HG03095 (cell line): ENCODE data around the gene TMEM61.
"Not testable (repeated sequence)": the region's sequence is repeated elsewhere in the genome, so short reads cannot be mapped to it uniquely, and the experiment has no call there.

Source experiments
- ATAC-seq: cut with Tn5 transposase; IDR thresholded peaks from one replicate; pipeline ENCODE4 v1.9.1; 2021; ENCODE audit warnings: moderate library complexity; ENCODE audit not compliant: unreplicated experiment

The TMEM61 gene

DNA sequence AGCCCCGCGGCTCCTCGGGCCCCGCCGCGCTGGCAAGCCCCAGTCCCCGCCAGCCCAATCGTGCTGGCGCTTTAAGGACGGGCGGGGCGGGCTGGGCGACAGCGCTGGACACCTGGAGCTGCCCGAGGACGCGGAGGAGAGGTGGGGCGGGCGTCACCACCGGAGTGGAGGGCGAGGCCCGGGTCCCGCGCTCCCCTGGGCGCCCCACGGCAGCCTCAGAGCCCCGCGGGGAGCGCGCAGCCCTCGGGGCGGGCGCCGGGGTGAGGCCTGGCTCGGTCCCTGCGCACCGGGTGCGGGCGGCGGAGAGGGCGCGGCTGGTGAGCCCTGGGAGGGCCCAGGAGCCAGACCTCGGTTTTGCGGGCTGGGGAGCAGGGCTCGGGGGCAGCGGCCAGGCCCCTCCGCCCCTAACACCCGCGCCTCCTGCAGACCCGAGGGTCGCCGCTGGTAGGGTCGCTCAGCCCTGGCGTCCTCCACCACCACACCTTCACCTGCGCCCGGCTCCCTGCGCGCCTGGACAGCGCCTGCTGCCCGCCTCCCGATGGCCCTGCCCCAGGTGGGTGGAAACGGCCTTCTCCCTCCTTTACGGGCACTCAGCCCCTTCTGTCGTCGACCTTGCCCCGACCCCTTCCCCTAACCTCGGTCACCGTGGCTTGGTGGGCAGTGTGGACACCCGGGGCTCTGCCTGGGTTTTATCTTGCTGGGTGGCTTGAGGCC lies at the start of gene TMEM61:
TSS of gene TMEM61 (plus strand) at position 101 of the 714 bp plus-strand sequence. CDS start at position 539, 438 bp downstream.
- ATAC-seq: no peak

DNA sequence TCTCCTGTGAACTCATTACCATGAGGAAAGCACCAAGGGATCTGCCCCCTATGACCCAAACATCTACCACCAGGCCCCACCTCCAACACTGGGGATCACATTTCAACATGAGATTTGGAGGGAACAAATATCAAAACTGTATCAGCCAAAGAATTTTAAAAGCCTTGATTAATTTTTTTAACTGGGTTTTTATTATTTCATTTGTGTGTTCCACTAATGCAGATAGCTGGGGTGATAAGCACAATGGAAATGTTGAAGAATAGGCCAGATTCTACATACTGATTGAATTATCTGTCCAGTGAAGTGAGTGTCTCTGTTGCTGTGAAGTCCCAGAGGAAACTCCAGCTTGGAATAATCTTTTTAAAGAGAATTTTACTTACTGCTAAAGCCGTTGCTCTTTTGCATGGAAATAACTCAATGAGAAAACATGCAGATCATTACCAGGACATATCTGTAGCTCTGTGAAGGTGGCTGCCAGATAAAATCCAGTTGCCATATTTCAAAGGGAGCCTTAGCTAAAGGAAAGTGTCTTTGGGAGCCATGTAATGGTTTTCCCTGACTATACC lies 49.1 kb upstream of the TMEM61 start:
- ATAC-seq: no peak

GRCh38 chr1:54934081-54934480 lies 46.3 kb upstream of the TMEM61 start:
- not testable (repeated sequence) for ATAC-seq

DNA sequence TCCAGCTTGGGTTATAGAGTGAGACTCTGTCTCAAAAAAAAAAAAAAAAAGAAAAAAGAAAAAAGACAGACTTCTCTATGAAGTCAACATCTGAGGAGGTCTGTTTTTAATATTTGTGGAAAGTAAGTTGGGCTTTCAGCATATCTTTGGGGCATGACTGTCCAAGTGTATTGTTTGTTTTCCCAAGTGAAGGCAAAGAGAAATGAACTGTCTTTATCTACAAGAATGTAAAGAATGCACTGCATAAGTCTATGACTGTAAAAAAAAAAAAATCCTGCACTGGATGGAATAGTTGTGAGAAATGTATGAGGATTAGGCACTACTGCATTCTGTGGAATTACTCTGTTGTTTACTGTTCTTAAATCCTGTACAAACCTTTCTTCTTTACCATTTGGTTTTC lies 45.6 kb upstream of the TMEM61 start:
- no peak for ATAC-seq

GRCh38 chr1:54936791-54937190 lies 43.6 kb upstream of the TMEM61 start:
- no peak for ATAC-seq

DNA sequence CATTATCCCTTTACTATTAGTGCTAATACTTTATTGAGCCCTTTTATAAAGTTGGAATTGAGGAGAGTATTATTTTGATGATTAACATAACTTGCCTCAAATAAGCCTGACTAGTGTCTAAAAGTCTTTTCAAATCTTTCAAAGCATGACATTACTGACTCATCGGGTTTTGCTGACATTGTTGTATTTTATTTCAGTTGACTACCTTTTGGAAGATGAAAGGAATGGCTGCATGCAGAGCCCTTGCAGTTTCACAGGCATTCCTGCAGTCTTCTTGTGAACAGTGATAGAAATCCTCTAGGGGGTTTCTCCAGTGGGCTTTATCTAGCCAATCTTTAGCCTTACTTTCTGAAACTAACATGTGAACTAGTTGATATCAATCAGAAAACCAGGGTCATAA lies 43.0 kb upstream of the TMEM61 start:
- no peak for ATAC-seq

DNA sequence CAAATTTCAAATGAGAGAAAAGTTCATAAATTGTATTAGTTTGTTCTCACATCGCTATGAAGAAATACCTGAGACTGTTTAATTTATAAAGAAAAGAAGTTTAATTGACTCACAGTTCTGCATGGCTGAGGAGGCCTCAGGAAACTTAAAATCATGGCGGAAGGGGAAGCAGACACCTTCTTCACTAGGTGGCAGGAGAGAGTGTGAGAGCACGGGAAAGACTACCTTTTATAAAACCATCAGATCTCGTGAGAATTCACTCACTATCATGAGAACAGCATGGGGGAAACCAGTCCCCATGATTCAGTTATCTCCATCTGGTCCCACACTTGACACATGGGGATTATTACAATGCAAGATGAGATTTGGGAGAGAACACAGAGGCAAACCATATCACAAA lies 41.5 kb upstream of the TMEM61 start:
- not testable (repeated sequence) for ATAC-seq

GRCh38 chr1:54940042-54940441 lies 40.4 kb upstream of the TMEM61 start:
- ATAC-seq: no peak

DNA sequence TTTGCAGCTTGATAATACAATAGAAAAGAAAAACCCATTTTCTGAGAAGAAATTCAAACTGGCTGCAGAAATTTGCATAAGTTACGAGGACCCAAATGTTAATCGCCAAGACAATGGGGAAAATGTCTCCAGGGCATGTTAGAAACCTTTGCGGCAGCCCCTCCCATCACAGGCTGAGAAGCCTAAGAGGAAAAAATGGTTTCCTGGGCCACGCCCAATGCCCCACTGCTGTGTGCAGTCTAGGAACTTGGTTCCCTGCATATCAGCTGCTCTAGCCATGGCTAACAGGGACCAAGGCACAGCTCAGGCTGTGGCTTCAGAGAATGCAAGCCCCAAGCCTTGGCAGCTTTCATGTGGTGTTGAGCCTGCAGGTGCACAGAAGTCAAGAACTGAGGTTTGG lies 37.5 kb upstream of the TMEM61 start:
- ATAC-seq: no peak

DNA sequence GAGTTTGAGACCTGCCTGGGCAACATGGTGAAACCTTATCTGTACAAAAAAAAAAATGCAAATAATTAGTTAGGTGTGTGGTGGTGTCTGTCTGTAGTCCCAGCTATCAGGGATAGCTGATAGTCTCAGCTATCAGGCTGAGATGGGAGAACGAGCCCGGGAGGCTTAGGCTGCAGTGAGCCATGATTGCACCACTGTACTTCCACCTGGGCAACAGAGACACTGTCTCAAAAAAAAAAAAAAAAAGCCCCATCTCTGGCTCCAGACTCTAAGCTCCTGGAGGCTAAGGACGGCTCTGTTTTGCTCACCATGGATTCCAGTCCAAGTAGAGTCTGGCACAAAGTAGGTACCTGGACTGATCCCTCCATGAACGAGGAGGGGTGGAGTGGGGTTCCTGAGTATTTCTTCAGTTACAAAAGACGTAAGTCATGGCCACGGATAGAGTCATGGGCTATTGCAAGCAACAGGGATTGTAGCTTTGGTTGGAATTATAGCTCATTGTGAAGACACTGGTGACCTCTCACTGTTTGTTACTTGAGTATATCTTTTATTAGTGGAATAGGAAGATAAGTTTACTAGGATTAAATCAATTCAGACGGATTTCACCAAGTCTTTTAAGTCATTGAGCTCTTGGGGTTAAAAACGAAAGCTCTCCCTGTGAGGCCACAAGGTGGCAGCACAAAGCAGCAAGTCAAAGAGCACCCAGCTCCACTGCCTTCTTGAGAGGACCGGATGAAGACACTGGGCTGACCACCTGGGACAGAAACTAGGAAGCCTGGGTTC lies 35.6 kb upstream of the TMEM61 start:
- ATAC-seq: no peak

DNA sequence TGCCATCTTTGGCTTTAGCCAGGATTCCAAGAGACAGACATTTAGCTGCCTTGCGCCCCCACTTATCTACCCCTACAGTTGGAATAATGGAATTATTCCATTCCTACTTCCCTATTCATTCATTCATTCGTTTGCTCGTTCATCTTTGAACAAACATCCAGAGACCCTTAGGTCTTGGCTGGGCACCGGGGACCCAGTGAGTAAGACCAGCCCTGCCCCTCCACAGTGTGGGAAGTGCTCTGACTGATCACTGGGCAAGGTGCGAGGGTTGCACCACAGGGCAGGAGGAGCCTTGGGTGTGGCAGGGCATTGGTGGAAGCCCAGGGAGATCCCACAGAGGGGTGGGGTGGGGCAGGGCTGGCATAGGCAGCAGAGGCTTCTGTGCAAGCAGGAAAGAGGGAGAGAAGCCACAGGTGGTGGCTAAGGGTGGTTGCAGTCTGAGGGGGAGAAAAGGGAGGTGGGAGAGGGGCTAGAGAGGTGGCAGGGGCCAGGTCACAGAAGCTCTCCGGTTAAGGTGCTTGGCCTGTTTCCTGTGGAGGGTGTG lies 35.0 kb upstream of the TMEM61 start:
- no peak for ATAC-seq

GRCh38 chr1:54947540-54947939 lies 32.9 kb upstream of the TMEM61 start:
- no peak for ATAC-seq

GRCh38 chr1:54949053-54949452 lies 31.4 kb upstream of the TMEM61 start:
- ATAC-seq: no peak

DNA sequence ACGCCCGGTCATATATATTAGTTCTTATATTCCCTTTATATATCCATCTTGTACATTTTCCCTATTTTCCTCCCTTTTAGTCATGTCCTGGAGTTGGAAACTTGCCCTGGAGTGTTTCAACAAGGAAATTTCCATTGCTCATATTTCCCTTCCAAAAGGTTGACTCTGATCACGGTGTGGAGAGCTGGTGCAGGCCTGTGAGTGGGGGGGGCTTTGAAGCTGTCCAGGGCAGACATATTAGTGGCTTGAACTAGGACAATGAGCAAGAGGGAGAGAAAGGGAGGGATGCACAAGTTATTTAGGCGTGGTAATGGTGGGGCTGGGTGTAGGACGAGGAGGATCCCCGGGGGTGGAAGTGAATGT lies 30.4 kb upstream of the TMEM61 start:
- no peak for ATAC-seq

DNA sequence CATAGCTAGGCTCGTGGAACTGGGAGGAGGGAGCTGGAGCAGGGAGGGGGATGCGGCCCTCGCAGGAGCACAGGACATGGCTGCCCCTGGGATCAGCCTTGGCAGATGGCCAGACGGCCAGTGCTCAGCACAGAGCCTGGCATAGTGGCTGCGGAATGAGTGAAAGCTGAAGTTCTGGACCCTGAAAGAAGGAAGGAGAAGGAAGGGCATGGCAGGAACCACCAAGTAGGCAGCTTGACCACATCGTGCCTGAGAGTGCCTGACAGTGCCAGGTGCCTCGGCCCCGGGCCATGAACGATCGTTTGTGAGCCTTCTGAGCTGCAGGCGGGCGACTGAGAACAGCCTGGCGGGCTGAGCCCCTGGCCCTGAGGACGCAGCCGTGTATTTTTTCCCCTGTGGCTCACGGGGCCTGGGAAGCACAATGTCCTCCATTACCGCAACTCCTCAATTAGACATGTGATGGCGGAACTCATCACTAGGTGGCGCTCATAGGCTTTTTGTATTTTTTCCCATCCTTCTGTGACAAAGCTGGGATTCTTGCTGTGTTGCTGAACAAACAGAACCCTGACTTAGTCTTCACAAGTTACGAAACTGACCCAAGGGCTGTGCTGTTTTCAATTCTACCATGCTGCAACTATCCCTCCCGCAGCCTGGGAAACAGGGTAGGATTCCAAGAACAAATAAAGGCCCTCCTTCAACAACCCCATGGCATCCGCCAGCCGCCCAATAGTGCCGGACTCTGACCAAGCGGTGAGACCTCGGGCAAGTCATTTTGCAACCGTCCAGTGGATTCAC lies 29.9 kb upstream of the TMEM61 start:
- no peak for ATAC-seq

- ATAC-seq: no peak
Observed at GRCh38 chr1:54951810-54952226, 28.6 kb upstream of the TMEM61 start.

DNA sequence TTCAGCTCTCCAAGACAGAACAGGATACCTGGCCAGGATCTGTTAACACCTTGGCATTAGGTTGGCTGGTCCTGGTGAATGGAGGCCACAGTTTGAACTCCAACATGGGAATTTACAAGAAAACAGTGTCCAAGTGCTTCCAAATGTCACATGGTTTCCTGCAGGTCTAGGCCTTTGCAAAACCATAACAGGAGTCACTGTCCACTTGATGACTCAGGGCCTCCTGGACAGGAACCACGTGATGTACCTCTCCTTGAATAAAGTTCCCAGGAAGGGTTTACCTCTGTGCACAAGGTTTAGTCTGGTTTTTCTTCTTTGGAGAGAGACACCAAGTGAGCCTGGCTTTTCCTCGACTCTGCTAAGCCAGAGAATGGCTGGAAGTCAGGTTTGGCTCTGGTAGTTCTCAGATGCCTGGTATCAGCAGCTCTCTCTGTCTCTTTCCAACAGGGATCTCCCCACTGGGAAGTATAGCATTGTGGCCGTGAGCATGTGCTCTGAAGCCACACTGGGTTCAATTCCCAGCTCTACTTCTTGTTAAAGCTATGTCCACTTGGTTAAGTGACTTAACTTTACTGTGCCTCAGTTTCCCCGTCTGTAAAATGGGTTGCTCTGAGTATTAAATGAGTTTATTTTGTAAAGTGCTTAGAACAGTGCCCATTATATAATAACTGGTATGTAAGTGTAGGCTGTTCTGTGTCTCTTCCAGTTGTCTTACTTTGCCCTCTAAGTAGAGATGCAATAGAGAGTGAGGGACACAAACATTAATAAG lies 27.3 kb upstream of the TMEM61 start:
- no peak for ATAC-seq

- ATAC-seq: no peak
Observed at GRCh38 chr1:54953846-54954245, 26.6 kb upstream of the TMEM61 start.

DNA sequence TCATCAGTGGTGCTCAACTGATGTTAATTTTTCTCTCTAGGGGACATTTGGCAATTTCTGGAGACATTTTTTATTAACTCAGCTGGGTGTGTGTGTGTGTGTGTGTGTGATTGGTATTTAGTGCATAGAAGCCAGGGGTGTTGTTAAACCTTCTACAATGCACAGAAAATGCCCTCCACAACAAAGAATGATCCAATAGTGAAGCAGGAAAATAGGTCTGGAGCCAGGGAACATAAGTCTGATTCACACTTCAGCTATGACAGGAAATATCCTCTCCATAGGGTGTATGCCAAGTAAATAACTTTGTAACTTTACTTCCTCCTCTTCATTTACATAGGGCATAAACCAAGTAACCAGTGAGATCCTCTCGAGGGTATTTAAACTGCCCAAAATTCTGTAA lies 25.1 kb upstream of the TMEM61 start:
- ATAC-seq: no peak

DNA sequence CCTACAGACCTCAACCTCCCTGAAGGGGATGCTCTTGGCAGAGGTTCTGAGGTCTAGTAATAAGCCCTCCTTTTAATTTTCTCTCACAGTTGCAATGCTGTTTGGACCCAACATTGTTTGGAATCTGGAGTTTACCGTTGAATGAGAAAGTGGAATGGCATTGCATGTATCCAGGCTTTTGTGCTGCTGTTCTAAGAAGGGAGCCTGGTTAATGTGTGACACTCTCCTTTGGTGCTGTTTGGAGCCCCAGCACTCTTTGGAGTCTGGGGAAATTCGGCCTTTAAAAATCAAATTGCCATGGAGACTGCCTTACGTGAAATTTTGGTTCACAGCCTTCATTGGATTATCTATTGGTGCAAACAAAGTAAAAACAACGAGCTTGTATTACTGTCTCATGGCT lies 23.7 kb upstream of the TMEM61 start:
- ATAC-seq: no peak
